Fibroblast of skin of right biceps (primary cell): ENCODE data around the gene P2RX5.
A peak's percentile ranks its signal among the peaks of the same experiment; 100 is the strongest.

Experiments
- DNase-seq: peaks from one replicate; pipeline ENCODE4 v3.0.0-alpha.2; 2013

P2RX5 gene

GRCh38 chr17:3656353-3656752 is 39.6 kb downstream of the P2RX5 start:
- DNase-seq = no peak

- no peak for DNase-seq
Observed at GRCh38 chr17:3655766-3656165, 40.2 kb downstream of the P2RX5 start.

- peak; percentile 63 for DNase-seq
Observed at GRCh38 chr17:3647769-3648555, 48.0 kb downstream of the P2RX5 start.

- no peak for DNase-seq
Observed at GRCh38 chr17:3647251-3647650, 48.7 kb downstream of the P2RX5 start.

DNA sequence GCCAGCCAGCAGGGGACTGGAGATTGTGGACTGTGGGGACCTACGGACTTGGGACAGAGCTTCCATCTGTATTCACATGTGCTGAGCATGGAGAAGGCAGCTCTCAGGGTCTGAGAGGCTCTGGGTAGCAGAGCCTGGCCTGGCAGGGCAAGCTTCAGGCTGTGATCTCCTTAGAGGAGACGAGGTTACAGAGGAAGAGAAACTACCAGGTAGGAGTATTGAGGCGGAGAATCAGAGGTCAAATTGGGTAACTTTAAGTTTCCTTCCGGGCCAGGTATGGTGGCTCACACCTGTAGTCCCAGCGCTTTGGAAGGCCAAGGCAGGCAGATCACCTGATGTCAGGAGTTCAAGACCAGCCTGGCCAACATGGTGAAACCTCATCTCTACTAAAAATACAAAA is 50.6 kb downstream of the P2RX5 start:
- no peak for DNase-seq

GRCh38 chr17:3643889-3644349 is 52.0 kb downstream of the P2RX5 start:
- no peak for DNase-seq

GRCh38 chr17:3641717-3642486 is 54.1 kb downstream of the P2RX5 start:
- DNase-seq = no peak

DNA sequence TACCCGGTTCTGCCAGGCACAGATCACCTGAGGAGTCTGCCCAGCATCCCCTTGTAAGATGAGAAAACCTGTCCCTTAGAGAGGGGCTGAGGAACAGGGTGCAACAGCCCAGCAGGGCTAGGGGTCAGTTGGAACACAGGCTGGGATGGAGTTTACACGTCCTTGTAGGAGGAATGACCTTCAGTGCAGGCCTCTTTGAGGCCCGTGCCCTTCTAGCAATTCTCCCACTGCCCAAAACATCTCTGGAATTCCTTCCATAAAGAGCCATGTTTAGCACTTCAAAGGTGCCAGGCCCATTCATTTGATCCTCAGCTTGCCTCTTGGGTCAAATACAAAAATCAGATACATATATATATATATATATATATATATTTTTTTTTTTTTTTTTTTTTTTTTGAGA is 54.9 kb downstream of the P2RX5 start:
- no peak for DNase-seq

- DNase-seq = peak; percentile 43
Observed at GRCh38 chr17:3639981-3640596, 55.9 kb downstream of the P2RX5 start.

DNA sequence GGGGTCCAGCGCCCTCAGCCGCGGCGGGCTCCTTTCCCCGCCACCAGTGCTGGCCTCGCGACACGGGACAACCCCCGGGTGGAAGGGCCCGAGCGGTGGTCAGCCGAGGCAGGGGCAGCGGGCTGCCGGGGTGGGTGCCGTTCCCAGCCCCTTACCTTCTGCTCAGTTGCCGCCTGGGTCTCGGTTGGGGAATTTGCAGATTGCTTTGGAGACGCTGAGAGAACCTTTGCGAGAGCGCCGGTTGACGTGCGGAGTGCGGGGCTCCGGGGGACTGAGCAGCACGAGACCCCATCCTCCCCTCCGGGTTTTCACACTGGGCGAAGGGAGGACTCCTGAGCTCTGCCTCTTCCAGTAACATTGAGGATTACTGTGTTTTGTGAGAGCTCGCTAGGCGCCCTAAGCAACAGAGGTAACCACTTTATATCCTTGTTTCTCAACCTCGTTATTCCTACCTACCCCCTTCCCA is 59.0 kb downstream of the P2RX5 start:
- DNase-seq = no peak

- peak; percentile 96 for DNase-seq
Observed at GRCh38 chr17:3636154-3636907, 59.6 kb downstream of the P2RX5 start, which contains the start of the genes CTNS and SHPK. TSS of gene CTNS (plus strand) at chr17:3636760. CDS start at chr17:3640207, 3,447 bp downstream. TSS of gene SHPK (minus strand) at chr17:3636250. CDS start at chr17:3636219, 31 bp downstream.

DNA sequence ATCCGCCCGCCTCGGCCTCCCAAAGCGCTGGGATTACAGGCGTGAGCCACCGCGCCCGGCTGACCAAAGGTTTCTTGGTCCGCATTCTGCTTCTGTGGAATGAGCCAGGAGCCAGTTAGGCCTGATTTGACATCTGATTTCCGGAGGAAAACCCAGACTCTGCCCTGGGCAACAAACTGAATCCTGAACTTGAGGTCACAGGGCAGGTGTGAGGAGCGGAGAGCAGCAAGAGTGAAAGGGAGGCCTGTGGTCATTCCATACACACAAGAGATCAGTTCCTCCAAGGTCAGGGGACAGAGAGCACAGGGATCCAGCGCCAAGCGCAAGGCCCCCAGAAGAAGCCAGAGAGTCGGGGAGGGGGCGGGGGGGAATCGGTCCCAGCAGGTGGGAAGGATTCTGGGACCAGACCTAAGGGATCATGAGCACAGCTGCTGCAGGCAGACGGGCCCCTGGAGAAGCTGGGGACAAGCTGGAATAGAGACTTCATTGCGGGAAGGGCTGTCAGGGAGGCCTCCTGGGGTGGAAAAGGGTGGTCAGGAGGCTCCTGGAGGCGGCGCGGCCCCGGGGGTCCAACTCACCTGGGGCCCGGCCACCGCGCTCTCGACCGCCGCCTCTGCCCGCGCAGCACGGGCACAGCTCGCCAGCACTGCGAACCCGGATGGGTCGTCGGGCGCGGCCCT is 60.3 kb downstream of the P2RX5 start:
- DNase-seq = no peak

GRCh38 chr17:3632287-3632686 is 63.7 kb downstream of the P2RX5 start:
- no peak for DNase-seq

- DNase-seq = no peak
Observed at GRCh38 chr17:3630781-3631180, 65.2 kb downstream of the P2RX5 start.

DNA sequence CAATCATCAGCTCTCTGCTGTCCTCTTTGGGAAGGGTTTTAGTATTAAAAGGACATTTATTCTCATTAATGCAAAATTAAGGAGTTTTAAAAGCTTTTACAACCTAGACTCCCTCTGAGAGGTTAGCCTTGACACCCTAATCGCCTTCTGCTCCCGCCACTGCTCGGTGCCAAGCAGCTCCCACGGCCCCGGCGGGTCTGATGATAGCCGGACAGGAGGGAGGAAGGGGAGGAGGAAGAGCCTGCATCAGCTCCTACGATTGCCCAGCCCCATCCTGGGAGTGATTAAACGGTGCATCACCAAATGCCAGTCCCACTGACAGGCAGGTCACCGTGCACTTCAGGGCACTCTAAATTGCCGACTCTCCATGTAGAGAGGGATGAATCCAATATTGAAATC is 68.2 kb downstream of the P2RX5 start:
- no peak for DNase-seq

DNA sequence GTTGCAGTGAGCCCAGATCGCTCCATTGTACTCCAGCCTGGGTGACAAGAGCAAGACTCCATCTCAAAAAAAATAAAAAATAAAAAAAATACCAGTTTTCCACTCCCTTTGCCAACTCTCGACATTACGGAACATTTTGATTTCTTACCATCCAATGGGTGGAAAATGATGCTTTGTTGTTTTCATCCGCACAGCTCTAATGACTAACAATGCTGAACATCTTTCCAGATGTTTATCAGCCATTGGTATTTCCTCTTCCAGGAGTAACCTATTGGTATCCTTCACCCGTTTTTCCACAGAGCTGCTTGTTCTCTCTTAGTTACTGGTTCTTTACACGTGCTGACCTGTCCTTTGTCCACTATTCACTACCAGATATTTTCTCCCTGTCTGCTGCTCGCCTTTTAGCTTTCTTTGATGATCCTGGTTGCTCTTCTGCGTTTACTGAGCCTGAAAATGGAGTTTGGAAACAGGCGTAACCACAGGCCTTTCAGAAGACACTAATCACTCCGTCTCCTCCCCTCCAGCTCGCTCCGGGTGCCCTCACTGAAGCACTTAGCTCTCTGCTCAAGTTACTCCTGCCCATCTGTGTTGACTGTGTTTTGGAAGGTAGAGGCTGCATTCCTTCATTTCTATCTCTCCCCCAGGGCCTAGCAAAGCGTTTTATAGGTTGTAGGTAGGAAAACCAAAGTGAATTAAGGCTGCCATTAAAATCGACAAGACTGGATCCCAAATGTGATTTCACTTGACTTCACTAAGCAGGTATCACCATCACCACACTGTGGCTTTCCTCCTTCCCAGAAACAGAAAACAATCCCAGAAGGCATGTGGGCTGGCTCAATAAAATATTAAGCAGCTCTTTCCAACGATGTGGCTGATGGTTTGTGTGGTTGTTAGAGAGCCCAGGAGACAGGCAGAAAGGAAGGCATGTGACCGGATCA is 68.9 kb downstream of the P2RX5 start:
- no peak for DNase-seq
